OCI-LY1 (cell line): ENCODE results near the gene TRIO.

Experiments used
- H2AFZ ChIP-seq: fragments of 200-600 bp; sonication (generic), shearing (Covaris generic); 2 replicates; pipeline ENCODE4 v1.6.0; 2014; ENCODE audit warnings: antibody characterized with exemption, mild to moderate bottlenecking, low read length
- H3F3A ChIP-seq: fragments of 200-600 bp; sonication (generic), shearing (Covaris generic); 2 replicates; pipeline ENCODE4 v1.6.0; 2014; ENCODE audit warnings: mild to moderate bottlenecking, antibody characterized with exemption, low read length, moderate library complexity; ENCODE audit not compliant: insufficient read depth
- H3K27ac ChIP-seq: fragments of 200-600 bp; sonication (generic); 2 replicates; pipeline ENCODE4 v1.5.1; 2014; ENCODE audit warnings: low read length, mixed run types, mild to moderate bottlenecking, low read depth; ENCODE audit not compliant: poor library complexity, severe bottlenecking
- H3K27me3 ChIP-seq: fragments of 200-600 bp; sonication (generic); 2 replicates; pipeline ENCODE4 v1.6.0; 2014; ENCODE audit warnings: antibody characterized with exemption, mild to moderate bottlenecking, low read length, moderate library complexity; ENCODE audit not compliant: insufficient read depth
- H3K36me3 ChIP-seq: fragments of 200-600 bp; sonication (generic); 2 replicates; pipeline ENCODE4 v1.6.1; 2014; ENCODE audit warnings: mild to moderate bottlenecking, antibody characterized with exemption, low read length, moderate library complexity, mixed read lengths; ENCODE audit not compliant: insufficient read depth
- H3K4me1 ChIP-seq: fragments of 200-600 bp; sonication (generic); 2 replicates; pipeline ENCODE4 v1.5.1; 2014; ENCODE audit warnings: mild to moderate bottlenecking, low read length, moderate library complexity; ENCODE audit not compliant: insufficient read depth, severe bottlenecking
- H3K4me2 ChIP-seq: fragments of 200-600 bp; sonication (generic), shearing (Covaris generic); 2 replicates; pipeline ENCODE4 v1.6.1; 2014; ENCODE audit warnings: low read length
- H3K4me3 ChIP-seq: fragments of 200-600 bp; sonication (generic); 2 replicates; pipeline ENCODE4 v1.5.1; 2014; ENCODE audit warnings: low read length, low read depth, mild to moderate bottlenecking, mixed read lengths; ENCODE audit not compliant: poor library complexity, severe bottlenecking
- H3K79me2 ChIP-seq: fragments of 200-600 bp; shearing (Covaris generic); 2 replicates; pipeline ENCODE4 v1.6.1; 2016; ENCODE audit warnings: mixed run types, low read length, mixed read lengths; ENCODE audit not compliant: insufficient read depth
- H3K9ac ChIP-seq: fragments of 200-600 bp; sonication (generic), shearing (Covaris generic); 2 replicates; pipeline ENCODE4 v1.6.1; 2014; ENCODE audit warnings: mild to moderate bottlenecking, low read length, mixed read lengths
- H3K9me2 ChIP-seq: fragments of 200-600 bp; sonication (generic), shearing (Covaris generic); 2 replicates; pipeline ENCODE4 v1.6.1; 2014; ENCODE audit warnings: low read depth, mild to moderate bottlenecking, low read length, mixed read lengths
- H3K9me3 ChIP-seq: fragments of 200-600 bp; shearing (Covaris generic); 2 replicates; pipeline ENCODE4 v1.6.1; 2014; ENCODE audit warnings: low read length, mixed read lengths
- H4K20me1 ChIP-seq: fragments of 200-600 bp; sonication (generic), shearing (Covaris generic); 2 replicates; pipeline ENCODE4 v1.6.0; 2016; ENCODE audit warnings: mild to moderate bottlenecking, low read length; ENCODE audit not compliant: insufficient read depth
- CTCF ChIP-seq: fragments of 200-600 bp; sonication (generic), shearing (Covaris generic); IDR thresholded peaks from 2 replicates; pipeline ENCODE4 v1.5.1; 2017; ENCODE audit warnings: mild to moderate bottlenecking, antibody characterized with exemption, low read length, moderate library complexity, mixed read lengths
- EZH2 ChIP-seq: fragments of 200-600 bp; sonication (generic), shearing (Covaris generic); IDR thresholded peaks from 2 replicates; pipeline ENCODE4 v1.8.0; 2017; ENCODE audit warnings: borderline replicate concordance, mixed run types, mild to moderate bottlenecking, antibody characterized with exemption, low read length, moderate library complexity, mixed read lengths

The TRIO gene

GRCh38 chr5:14469551-14470377 lies 326.6 kb downstream of the TRIO start:
- no peak overlapping the region for H3K9ac ChIP-seq
- H3K27ac ChIP-seq: no peak overlapping the region
- H3K4me3 ChIP-seq: no peak overlapping the region
- no peaks in the 10 kb centered on the region for H3K9me3 ChIP-seq
- no peaks in the 10 kb centered on the region for H4K20me1 ChIP-seq
- no peak overlapping the region for H2AFZ ChIP-seq
- H3K4me1 ChIP-seq: no peaks in the 10 kb centered on the region
- no peaks in the 10 kb centered on the region for H3F3A ChIP-seq
- TF ChIP-seq CTCF (no peak), EZH2 (no peak)
- no peaks in the 10 kb centered on the region; the same call in 1 of the 2 replicates for H3K27me3 ChIP-seq
- H3K79me2 ChIP-seq: no peaks in the 10 kb centered on the region
- H3K36me3 ChIP-seq: no peaks in the 10 kb centered on the region
- H3K9me2 ChIP-seq: no peaks in the 10 kb centered on the region
- H3K4me2 ChIP-seq: no peak overlapping the region

- H3K27ac ChIP-seq: no peak overlapping the region
- H3K4me2 ChIP-seq: no peak overlapping the region
- no peak overlapping the region for H3K9ac ChIP-seq
- TF ChIP-seq CTCF (no peak), EZH2 (no peak)
- H3K79me2 ChIP-seq: no peaks in the 10 kb centered on the region
- no peak overlapping the region for H3K4me3 ChIP-seq
- no peaks in the 10 kb centered on the region for H3K4me1 ChIP-seq
- H3K9me3 ChIP-seq: no peaks in the 10 kb centered on the region
- no peaks in the 10 kb centered on the region for H4K20me1 ChIP-seq
- no peak overlapping the region for H2AFZ ChIP-seq
- no peaks in the 10 kb centered on the region for H3K9me2 ChIP-seq
- no peaks in the 10 kb centered on the region for H3K36me3 ChIP-seq
- H3F3A ChIP-seq: no peaks in the 10 kb centered on the region
- H3K27me3 ChIP-seq: no peaks in the 10 kb centered on the region
These were observed 328.4 kb downstream of the TRIO start for GRCh38 chr5:14471507-14471906.

GRCh38 chr5:14472986-14473567 lies 329.9 kb downstream of the TRIO start:
- no peaks in the 10 kb centered on the region for H3K9me3 ChIP-seq

More at GRCh38 chr5:14472986-14473567, 329.9 kb downstream of the TRIO start:
- Histone ChIP-seq H4K20me1 (no peaks in the 10 kb centered on the region), H3K79me2 (no peaks in the 10 kb centered on the region), H2AFZ (no peak overlapping the region), H3F3A (no peaks in the 10 kb centered on the region), H3K9me2 (no peaks in the 10 kb centered on the region), H3K9ac (no peak overlapping the region), H3K36me3 (no peaks in the 10 kb centered on the region), H3K4me2 (no peak overlapping the region), H3K4me3 (no peak overlapping the region), H3K27ac (no peak overlapping the region), H3K27me3 (no peaks in the 10 kb centered on the region), H3K4me1 (no peaks in the 10 kb centered on the region)
- TF ChIP-seq CTCF (no peak), EZH2 (no peak)
